GM12878 (cell line): ENCODE data around the gene PRKCB. TPM values are rescaled to one million over a fixed set of nuclear protein-coding genes. Genes with fewer than 3 reads are reported as not detected.

Source experiments
- ATAC-seq: fragments of 200-7000 bp; cut with Tn5 transposase; 3 replicates; pipeline ENCODE4 v1.9.1; 2020; ENCODE audit warnings: mild to moderate bottlenecking, moderate library complexity
- BruUV-seq: library from RNA; stranded (reverse); fragments of 400-500 nt; replicated peaks from 2 replicates; lab custom pipeline; 2021; lab: Mats Ljungman, UMichigan
- CTCF ChIA-PET: fragments of 300-600 bp; sonication (Branson Sonifier 250); formaldehyde crosslinking; extraction: SDS; loops from one replicate; lab custom pipeline; 2021; ENCODE audit warnings: inconsistent platforms; lab: Yijun Ruan, JAX
- POLR2A ChIA-PET: fragments of 350-600 bp; formaldehyde crosslinking; extraction: SDS; loops from one replicate; lab custom pipeline; 2021; ENCODE audit warnings: inconsistent platforms; lab: Charles Lee
- RAD21 ChIA-PET: fragments of 300-600 bp; sonication (Branson Sonifier 250); formaldehyde crosslinking; loops from one replicate; lab custom pipeline; 2023; ENCODE audit warnings: antibody characterized with exemption; ENCODE audit not compliant: unreplicated experiment; lab: Charles Lee
- SMC1A ChIA-PET: fragments of 300-600 bp; sonication (Branson Sonifier 250); formaldehyde crosslinking; loops from one replicate; lab custom pipeline; 2023; ENCODE audit not compliant: unreplicated experiment, uncharacterized antibody; lab: Charles Lee
- DNase-seq: peaks from one replicate; pipeline ENCODE4 v3.0.0-alpha.2; 2011; ENCODE audit warnings: low read depth, low spot score
- FAIRE-seq: peaks from 3 replicates; lab custom pipeline; 2011; peaks lifted over from hg19 to GRCh38; lab: Jason Lieb, UNC
- H2AFZ ChIP-seq: 2 replicates; pipeline ENCODE4 v1.6.0; 2011; ENCODE audit warnings: low read depth, low read length, control low read depth; ENCODE audit not compliant: control insufficient read depth
- H3K27ac ChIP-seq: 2 replicates; pipeline ENCODE4 v1.5.1; 2011; ENCODE audit warnings: control low read depth; ENCODE audit not compliant: control insufficient read depth, insufficient read depth
- H3K27me3 ChIP-seq, 2 experiments: replicated peaks in 1 of 2; 2 replicates each; pipeline versions ENCODE4 v1.6.0 to v1.6.1; 2011; ENCODE audit warnings: low read length in 1 of 2; ENCODE audit not compliant: control insufficient read depth in 2 of 2, insufficient read depth in 2 of 2
- H3K36me3 ChIP-seq, 2 experiments: 2 replicates each; pipeline ENCODE4 v1.5.1; 2011; ENCODE audit warnings: low read length in 1 of 2; ENCODE audit not compliant: control insufficient read depth in 2 of 2, insufficient read depth in 2 of 2
- H3K4me1 ChIP-seq: 2 replicates; pipeline ENCODE4 v1.6.1; 2011; ENCODE audit warnings: mild to moderate bottlenecking, low read length, moderate library complexity, mixed read lengths; ENCODE audit not compliant: control insufficient read depth, insufficient read depth
- H3K4me2 ChIP-seq: 2 replicates; pipeline ENCODE4 v1.6.0; 2011; ENCODE audit warnings: control low read depth; ENCODE audit not compliant: control insufficient read depth, insufficient read depth
- H3K4me3 ChIP-seq: fragments of 200-600 bp; sonication (generic); 2 replicates; pipeline ENCODE4 v1.5.1; 2016
- H3K79me2 ChIP-seq: 2 replicates; pipeline ENCODE4 v1.6.0; 2011; ENCODE audit warnings: low read length; ENCODE audit not compliant: control insufficient read depth, insufficient read depth
- H3K9ac ChIP-seq: 2 replicates; pipeline ENCODE4 v1.8.0; 2011; ENCODE audit warnings: low read length, control low read depth, mixed read lengths; ENCODE audit not compliant: control insufficient read depth, insufficient read depth
- H3K9me3 ChIP-seq: replicated peaks from 3 replicates; pipeline ENCODE4 v1.5.1; 2011; ENCODE audit warnings: mild to moderate bottlenecking, low read length; ENCODE audit not compliant: control insufficient read depth, insufficient read depth
- H4K20me1 ChIP-seq: 2 replicates; pipeline ENCODE4 v1.6.0; 2011; ENCODE audit not compliant: control insufficient read depth, insufficient read depth
- ATF3 ChIP-seq: IDR thresholded peaks from 2 replicates; pipeline ENCODE4 v1.6.1; 2011; ENCODE audit warnings: low read depth, mild to moderate bottlenecking, low read length, moderate library complexity, borderline replicate concordance; ENCODE audit errors: extremely low read depth
- CBX5 ChIP-seq: sonication (generic); IDR thresholded peaks from 2 replicates; pipeline ENCODE4 v1.6.1; 2016; ENCODE audit warnings: low read depth, moderate library complexity, mild to moderate bottlenecking, inconsistent platforms
- POLR2AphosphoS2 ChIP-seq: IDR thresholded peaks from 2 replicates; pipeline ENCODE4 v1.6.1; 2011; ENCODE audit warnings: low read depth, mild to moderate bottlenecking, low read length, improper control_type of control experiment, moderate library complexity
- RB1 ChIP-seq: fragments of 450-650 bp; formaldehyde crosslinking; IDR thresholded peaks from 2 replicates; pipeline ENCODE4 v1.6.1; 2017; ENCODE audit warnings: mild to moderate bottlenecking, borderline replicate concordance
- TARDBP ChIP-seq: IDR thresholded peaks from 2 replicates; pipeline ENCODE4 v1.6.1; 2016; ENCODE audit warnings: borderline replicate concordance
- YY1 ChIP-seq: IDR thresholded peaks from 2 replicates; pipeline ENCODE4 v1.6.1; 2011; ENCODE audit warnings: low read depth, mild to moderate bottlenecking, low read length
- WGBS: methylation state at CpG from one replicate; pipeline ENCODE4 v1.1.6; 2016; ENCODE audit warnings: low lambda C conversion rate; ENCODE audit not compliant: insufficient replicate concordance, insufficient coverage; ENCODE audit errors: missing lambda C conversion rate; 5-methylcytosine and 5-hydroxymethylcytosine counted together
- in situ Hi-C: fragments of 300-500 bp; cut with MboI; formaldehyde crosslinking; loops from 9 replicates; pipeline ENCODE4 v1.14.3; 2018; ENCODE audit warnings: mixed read lengths
- intact Hi-C: fragments of 100-400 bp; cut with micrococcal nuclease; formaldehyde crosslinking; loops from one replicate; pipeline ENCODE4 v1.14.2; 2022; ENCODE audit not compliant: unreplicated experiment
- polyA plus RNA-seq, 11 experiments: library from polyadenylated mRNA; depleted of rRNA in 4 of 11; unstranded in 6 of 11; stranded (reverse) in 5 of 11; fragments of >200 nt; fragmentation: Nextera tagmentation in 4 of 11; fragmentation: Illumina TruSeq in 1 of 11; extraction: Ambion mirVana in 4 of 11; extraction: Trizol in 1 of 11; gene quantifications; 1 replicate in 1 of 11; 2 replicates in 10 of 11; pipeline versions ENCODE4 v1.2.1 to v1.2.3, GENCODE V29; 2011 to 2016; ENCODE audit warnings: inconsistent platforms in 2 of 11, missing spikeins in 2 of 11, low read depth in 1 of 11
- total RNA-seq, 4 experiments: library from RNA; depleted of rRNA in 3 of 4; stranded (reverse); fragments of >200 nt in 3 of 4; fragmentation: Illumina TruSeq in 1 of 4; extraction: Trizol in 1 of 4; gene quantifications; 2 replicates each; pipeline versions ENCODE4 v1.2.1 to v1.2.3, GENCODE V29; 2013 to 2021
- TF ChIP-seq, protein P1 (sequence below): IDR thresholded peaks from 2 replicates; pipeline ENCODE4 v1.6.1; 2011; ENCODE audit warnings: borderline replicate concordance, low read depth, mild to moderate bottlenecking, moderate library complexity, low read length; ENCODE audit not compliant: insufficient read depth, poor library complexity, severe bottlenecking
- TF ChIP-seq, protein P2 (sequence below): fragments of 450-650 bp; IDR thresholded peaks from 2 replicates; pipeline ENCODE4 v1.6.1; 2018; ENCODE audit warnings: borderline replicate concordance, mild to moderate bottlenecking; ENCODE audit not compliant: partially characterized antibody
- TF ChIP-seq, protein P3 (sequence below): fragments of 450-650 bp; formaldehyde crosslinking; IDR thresholded peaks from 2 replicates; pipeline ENCODE4 v1.4.0; 2020; ENCODE audit warnings: mild to moderate bottlenecking, moderate library complexity
- TF ChIP-seq, protein P4 (sequence below): IDR thresholded peaks from 2 replicates; pipeline ENCODE4 v1.6.1; 2011; ENCODE audit warnings: low read depth, low read length, improper control_type of control experiment, borderline replicate concordance
- TF ChIP-seq, protein P5 (sequence below): fragments of 450-650 bp; IDR thresholded peaks from 2 replicates; pipeline ENCODE4 v1.6.1; 2017; ENCODE audit warnings: low read depth, mild to moderate bottlenecking, moderate library complexity

The PRKCB gene
- total and polyA plus RNA-seq, 10 of the 15 experiments (the other 5 are each of a cell fraction or from before 2014, with no cell fraction given), result 21.4 to 158 (median 97.3) TPM

DNA sequence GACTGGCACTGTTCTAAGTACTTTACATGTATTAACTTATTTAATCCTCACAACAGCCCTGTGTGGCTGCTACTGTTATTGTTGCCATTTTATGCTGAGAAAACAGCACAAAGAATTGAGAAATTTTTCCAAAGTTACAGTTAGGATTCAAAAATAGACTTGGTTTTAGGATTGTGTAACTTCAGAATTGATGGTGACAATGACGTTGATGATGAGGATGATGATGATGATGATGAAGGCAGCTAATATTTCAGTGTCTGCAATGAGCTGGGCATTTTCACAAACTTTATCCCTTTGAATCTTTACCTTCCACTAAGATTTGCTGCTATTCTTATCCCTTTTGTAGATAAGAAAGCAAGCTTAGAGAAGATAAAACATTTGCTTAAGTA lies 22.1 kb downstream of the PRKCB start:
- in situ Hi-C loops (loop anchor here (25.0 kb wide), 1 partner anchor 1179 kb away; no protein-coding TSS in a partner anchor), intact Hi-C loops (loop anchor here (2.0 kb wide), 1 partner anchor 15 kb away; no protein-coding TSS in a partner anchor)
- no TSS peak for BruUV-seq
- peak overlapping the region; percentile 83 for H3K27ac ChIP-seq
- peaks cover 1 to 13% of the 10 kb centered on the region in 2 experiments; a peak in 3 of 4 replicates for H3K36me3 ChIP-seq
- no peak for DNase-seq
- peaks cover 5% of the 10 kb centered on the region for H3K9me3 ChIP-seq
- ChIA-PET POLR2A (interaction anchor here (1.4 to 3.2 kb wide), 7 partner anchors 8 to 157 kb away, joined by 3 to 21 read pairs (median 10); no protein-coding TSS in a partner anchor), SMC1A (interaction anchor here (1.5 to 27.0 kb wide), 8 partner anchors 9 to 156 kb away, joined by 3 to 468 read pairs (median 18); no protein-coding TSS in a partner anchor), CTCF (interaction anchor here (1.2 to 11.5 kb wide), 5 partner anchors 9 to 55 kb away, joined by 3 to 134 read pairs (median 17); no protein-coding TSS in a partner anchor), RAD21 (interaction anchor here (1.3 to 9.2 kb wide), 9 partner anchors 9 to 162 kb away, joined by 3 to 177 read pairs (median 9); no protein-coding TSS in a partner anchor)
- WGBS, result 100% methylated on average over 1 of the region's 1 CpG
- no peaks in the 10 kb centered on the region for H3K27me3 ChIP-seq
- H3K79me2 ChIP-seq, result peaks cover 96% of the 10 kb centered on the region
- no peak overlapping the region for H3K4me3 ChIP-seq
- H3K4me2 ChIP-seq, result peak overlapping the region; percentile 54
- H4K20me1 ChIP-seq, result no peaks in the 10 kb centered on the region
- H3K9ac ChIP-seq, result no peak overlapping the region
- H2AFZ ChIP-seq, result no peak overlapping the region
- peaks cover 96% of the 10 kb centered on the region for H3K4me1 ChIP-seq
- ATAC-seq, result no peak
- FAIRE-seq, result no peak
- TF ChIP-seq, protein P1, sequence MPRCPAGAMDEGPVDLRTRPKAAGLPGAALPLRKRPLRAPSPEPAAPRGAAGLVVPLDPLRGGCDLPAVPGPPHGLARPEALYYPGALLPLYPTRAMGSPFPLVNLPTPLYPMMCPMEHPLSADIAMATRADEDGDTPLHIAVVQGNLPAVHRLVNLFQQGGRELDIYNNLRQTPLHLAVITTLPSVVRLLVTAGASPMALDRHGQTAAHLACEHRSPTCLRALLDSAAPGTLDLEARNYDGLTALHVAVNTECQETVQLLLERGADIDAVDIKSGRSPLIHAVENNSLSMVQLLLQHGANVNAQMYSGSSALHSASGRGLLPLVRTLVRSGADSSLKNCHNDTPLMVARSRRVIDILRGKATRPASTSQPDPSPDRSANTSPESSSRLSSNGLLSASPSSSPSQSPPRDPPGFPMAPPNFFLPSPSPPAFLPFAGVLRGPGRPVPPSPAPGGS, result no peak
- TF ChIP-seq, protein P2, sequence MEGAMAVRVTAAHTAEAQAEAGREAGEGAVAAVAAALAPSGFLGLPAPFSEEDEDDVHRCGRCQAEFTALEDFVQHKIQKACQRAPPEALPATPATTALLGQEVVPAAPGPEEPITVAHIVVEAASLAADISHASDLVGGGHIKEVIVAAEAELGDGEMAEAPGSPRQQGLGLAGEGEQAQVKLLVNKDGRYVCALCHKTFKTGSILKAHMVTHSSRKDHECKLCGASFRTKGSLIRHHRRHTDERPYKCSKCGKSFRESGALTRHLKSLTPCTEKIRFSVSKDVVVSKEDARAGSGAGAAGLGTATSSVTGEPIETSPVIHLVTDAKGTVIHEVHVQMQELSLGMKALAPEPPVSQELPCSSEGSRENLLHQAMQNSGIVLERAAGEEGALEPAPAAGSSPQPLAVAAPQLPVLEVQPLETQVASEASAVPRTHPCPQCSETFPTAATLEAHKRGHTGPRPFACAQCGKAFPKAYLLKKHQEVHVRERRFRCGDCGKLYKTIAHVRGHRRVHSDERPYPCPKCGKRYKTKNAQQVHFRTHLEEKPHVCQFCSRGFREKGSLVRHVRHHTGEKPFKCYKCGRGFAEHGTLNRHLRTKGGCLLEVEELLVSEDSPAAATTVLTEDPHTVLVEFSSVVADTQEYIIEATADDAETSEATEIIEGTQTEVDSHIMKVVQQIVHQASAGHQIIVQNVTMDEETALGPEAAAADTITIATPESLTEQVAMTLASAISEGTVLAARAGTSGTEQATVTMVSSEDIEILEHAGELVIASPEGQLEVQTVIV, result no peak
- TF ChIP-seq, protein P3, sequence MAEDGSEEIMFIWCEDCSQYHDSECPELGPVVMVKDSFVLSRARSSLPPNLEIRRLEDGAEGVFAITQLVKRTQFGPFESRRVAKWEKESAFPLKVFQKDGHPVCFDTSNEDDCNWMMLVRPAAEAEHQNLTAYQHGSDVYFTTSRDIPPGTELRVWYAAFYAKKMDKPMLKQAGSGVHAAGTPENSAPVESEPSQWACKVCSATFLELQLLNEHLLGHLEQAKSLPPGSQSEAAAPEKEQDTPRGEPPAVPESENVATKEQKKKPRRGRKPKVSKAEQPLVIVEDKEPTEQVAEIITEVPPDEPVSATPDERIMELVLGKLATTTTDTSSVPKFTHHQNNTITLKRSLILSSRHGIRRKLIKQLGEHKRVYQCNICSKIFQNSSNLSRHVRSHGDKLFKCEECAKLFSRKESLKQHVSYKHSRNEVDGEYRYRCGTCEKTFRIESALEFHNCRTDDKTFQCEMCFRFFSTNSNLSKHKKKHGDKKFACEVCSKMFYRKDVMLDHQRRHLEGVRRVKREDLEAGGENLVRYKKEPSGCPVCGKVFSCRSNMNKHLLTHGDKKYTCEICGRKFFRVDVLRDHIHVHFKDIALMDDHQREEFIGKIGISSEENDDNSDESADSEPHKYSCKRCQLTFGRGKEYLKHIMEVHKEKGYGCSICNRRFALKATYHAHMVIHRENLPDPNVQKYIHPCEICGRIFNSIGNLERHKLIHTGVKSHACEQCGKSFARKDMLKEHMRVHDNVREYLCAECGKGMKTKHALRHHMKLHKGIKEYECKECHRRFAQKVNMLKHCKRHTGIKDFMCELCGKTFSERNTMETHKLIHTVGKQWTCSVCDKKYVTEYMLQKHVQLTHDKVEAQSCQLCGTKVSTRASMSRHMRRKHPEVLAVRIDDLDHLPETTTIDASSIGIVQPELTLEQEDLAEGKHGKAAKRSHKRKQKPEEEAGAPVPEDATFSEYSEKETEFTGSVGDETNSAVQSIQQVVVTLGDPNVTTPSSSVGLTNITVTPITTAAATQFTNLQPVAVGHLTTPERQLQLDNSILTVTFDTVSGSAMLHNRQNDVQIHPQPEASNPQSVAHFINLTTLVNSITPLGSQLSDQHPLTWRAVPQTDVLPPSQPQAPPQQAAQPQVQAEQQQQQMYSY (CRISPR knock-in tag), result no peak
- TF ChIP-seq POLR2AphosphoS2 (no peak), ATF3 (no peak), CBX5 (no peak), TARDBP (no peak), RB1 (no peak), YY1 (no peak)
- TF ChIP-seq, protein P4, sequence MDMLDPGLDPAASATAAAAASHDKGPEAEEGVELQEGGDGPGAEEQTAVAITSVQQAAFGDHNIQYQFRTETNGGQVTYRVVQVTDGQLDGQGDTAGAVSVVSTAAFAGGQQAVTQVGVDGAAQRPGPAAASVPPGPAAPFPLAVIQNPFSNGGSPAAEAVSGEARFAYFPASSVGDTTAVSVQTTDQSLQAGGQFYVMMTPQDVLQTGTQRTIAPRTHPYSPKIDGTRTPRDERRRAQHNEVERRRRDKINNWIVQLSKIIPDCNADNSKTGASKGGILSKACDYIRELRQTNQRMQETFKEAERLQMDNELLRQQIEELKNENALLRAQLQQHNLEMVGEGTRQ, result no peak
- TF ChIP-seq, protein P5, sequence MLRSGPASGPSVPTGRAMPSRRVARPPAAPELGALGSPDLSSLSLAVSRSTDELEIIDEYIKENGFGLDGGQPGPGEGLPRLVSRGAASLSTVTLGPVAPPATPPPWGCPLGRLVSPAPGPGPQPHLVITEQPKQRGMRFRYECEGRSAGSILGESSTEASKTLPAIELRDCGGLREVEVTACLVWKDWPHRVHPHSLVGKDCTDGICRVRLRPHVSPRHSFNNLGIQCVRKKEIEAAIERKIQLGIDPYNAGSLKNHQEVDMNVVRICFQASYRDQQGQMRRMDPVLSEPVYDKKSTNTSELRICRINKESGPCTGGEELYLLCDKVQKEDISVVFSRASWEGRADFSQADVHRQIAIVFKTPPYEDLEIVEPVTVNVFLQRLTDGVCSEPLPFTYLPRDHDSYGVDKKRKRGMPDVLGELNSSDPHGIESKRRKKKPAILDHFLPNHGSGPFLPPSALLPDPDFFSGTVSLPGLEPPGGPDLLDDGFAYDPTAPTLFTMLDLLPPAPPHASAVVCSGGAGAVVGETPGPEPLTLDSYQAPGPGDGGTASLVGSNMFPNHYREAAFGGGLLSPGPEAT, result no peak
